ENCODE measurements around the gene FCRL4.
A peak's percentile ranks its signal among the peaks of the same experiment; 100 is the strongest.

FCRL4 gene

GRCh38 chr1:157597959-157598667, at the start of gene FCRL4:
Gene FCRL4, minus strand, starts transcription at chr1:157598085. Its CDS starts 141 bp downstream, at chr1:157597944.
- no peak for DNase-seq (ENCODE audit: low spot score)

- no peak for DNase-seq (ENCODE audit: low spot score)
These were observed 48.3 kb upstream of the FCRL4 start for GRCh38 chr1:157646144-157646543.

GRCh38 chr1:157641177-157641576, 43.3 kb upstream of the FCRL4 start:
- DNase-seq (ENCODE audit: low spot score), result no peak

GRCh38 chr1:157639800-157640199, 41.9 kb upstream of the FCRL4 start:
- DNase-seq (ENCODE audit: low spot score), result no peak

DNA sequence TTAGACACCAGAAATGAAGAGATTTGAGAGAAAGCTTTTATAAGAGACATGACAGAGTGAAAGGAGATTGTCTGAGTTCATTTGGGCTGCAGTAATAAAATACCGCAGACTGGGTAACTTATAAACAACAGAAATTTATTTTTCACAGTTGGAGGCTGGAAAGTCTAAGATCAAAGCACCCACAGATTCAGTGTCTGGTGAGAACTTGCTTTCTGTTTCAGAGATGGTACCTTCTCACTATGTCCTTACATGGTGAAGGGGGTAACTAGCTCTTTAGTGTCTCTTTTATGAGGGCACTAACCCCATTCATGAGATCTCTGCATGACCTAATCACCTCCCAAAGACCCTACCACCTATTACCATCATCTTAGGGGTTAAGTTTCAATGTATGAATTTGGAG, 30.9 kb upstream of the FCRL4 start:
- no peak for DNase-seq (ENCODE audit: low spot score)

DNA sequence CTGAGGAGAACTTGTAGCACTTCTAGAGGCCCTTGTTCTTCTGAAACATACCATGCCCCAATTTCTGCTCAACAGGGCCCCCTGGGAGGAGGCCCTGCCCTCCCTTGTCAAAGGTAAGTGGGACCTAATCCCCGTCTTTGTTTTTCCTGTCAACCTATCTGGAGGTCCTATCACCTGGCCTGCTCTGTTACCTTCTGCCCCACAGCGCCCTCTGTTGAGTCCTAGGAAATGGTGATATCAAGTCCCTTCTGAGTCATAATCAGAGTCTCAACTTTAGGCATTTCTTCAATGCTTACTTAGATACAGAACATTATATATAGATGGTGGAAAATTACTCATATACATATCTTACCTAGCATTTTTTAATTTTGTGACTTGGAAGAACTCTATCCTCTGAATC, 28.2 kb upstream of the FCRL4 start:
- DNase-seq (ENCODE audit: low spot score), result no peak

DNA sequence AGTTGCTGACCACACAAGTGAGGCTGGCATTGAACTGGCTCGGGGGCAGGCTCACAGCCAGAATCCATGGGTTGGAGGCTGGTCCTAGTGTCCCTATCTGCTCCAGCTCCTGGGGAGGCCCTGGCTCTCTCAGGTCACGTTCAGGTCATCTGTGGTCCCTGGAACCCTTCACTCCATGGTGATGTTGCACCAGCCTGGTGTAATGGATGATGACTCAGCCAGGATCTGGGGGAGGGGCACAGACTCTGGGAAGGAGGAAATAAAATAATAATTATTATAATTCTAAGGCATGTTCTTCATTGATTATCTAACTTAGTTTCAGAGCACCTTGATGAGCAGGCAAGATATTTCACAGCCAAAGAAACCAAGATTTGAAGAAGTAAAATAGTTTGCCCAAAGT, 26.6 kb upstream of the FCRL4 start:
- no peak for DNase-seq (ENCODE audit: low spot score)

GRCh38 chr1:157622471-157622870, 24.6 kb upstream of the FCRL4 start:
- DNase-seq (ENCODE audit: low spot score), result no peak

GRCh38 chr1:157618190-157618589, 20.3 kb upstream of the FCRL4 start:
- no peak for DNase-seq (ENCODE audit: low spot score)

DNA sequence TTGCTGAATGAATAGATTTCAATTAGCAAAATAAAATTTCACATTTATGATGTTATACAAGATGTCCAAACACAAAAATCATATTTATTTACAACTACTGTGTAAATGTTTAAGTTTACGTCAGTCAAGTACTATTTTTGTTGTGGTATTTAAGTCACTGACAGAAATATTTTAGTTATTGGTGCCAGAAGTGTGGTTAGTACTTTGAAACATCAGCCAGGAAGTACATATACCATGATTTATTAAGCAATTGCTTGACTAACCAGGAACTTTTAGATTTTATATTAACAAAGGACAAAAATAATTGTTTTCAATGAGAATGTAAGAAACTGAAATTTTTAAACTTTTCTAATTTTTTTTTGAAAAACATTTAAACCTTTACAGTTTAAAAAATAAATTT, 2.4 kb upstream of the FCRL4 start:
- DNase-seq (ENCODE audit: low spot score), result no peak

- DNase-seq (ENCODE audit: low spot score), result no peak
These were observed 1.5 kb downstream of the FCRL4 start for GRCh38 chr1:157596384-157596783.

GRCh38 chr1:157595356-157595755, 2.5 kb downstream of the FCRL4 start:
- DNase-seq (ENCODE audit: low spot score), result no peak

DNA sequence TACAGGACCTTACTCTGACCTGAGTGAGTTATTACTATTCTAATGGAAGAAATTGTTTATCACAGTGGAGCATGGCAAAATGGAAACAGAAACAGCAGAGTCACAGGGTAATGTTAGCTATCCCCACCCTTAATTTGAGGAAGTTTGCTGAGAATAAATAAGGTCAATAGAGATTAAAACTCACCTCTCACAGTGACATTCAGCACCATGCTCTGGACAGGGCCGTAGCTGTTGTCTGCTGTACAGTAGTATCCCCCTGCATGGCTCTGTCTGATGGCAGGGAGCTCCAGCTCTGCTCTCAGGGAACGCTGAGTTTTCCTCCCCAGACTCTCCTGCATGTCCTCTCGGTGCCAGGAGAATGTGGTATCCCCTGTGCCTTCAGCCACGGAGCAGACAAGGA, 11.9 kb downstream of the FCRL4 start:
- DNase-seq (ENCODE audit: low spot score), result no peak

- DNase-seq (ENCODE audit: low spot score), result no peak
These were observed 13.4 kb downstream of the FCRL4 start for GRCh38 chr1:157584503-157584902.

GRCh38 chr1:157580828-157581210, 17.1 kb downstream of the FCRL4 start:
- no peak for DNase-seq (ENCODE audit: low spot score)

DNA sequence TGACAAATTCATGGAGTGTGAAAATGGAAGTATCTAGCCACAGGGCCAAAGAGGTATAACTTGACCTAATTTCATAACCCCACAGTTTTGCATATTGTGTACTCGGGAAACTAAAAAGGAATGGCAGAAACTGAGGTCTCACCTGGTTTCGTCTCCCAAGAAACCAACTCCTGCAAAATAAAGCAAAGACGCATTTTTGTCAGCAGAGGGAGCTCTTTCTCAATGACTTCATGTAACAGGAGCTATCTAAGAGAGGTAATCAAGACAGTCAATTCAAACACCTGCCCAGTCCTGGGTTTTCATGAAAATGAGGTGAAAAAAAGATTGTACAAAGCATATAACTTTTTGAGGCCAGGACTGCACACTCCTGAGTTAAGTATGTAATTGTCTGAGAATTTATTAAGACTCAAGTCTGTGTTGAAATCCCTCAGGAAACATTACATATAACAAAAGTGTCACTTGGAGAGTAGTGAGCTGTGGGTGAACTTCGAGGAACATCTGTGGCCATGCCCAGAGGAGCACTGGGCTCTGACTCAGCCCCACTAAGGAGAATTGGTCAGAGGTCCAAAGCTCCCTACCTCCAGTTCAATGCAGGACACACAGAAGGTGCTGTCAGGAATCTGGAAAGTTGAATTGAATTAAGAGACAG, 17.6 kb downstream of the FCRL4 start:
- DNase-seq (ENCODE audit: low spot score), result peak; percentile 66

- no peak for DNase-seq (ENCODE audit: low spot score)
These were observed 20.5 kb downstream of the FCRL4 start for GRCh38 chr1:157577420-157577819.

DNA sequence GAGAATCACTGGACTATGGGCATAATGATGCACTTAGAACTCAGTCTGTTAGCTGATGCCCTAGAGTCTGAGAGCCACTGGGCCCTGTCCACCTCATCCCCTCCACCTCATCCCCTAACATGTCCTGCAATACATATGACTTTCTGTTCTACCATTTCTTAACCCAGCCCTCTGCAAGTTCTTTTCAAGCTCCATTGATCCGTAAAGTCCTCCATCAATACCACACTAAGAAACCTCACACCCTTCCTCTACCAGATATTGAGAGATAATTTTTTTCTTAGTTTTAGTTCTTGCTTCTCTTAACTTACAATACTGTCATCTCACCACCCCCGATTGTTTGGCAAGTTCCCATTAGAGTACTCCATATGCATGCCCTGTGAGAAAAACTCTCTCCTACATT, 22.1 kb downstream of the FCRL4 start:
- DNase-seq (ENCODE audit: low spot score), result no peak

- no peak for DNase-seq (ENCODE audit: low spot score)
These were observed 23.0 kb downstream of the FCRL4 start for GRCh38 chr1:157574836-157575235.

DNA sequence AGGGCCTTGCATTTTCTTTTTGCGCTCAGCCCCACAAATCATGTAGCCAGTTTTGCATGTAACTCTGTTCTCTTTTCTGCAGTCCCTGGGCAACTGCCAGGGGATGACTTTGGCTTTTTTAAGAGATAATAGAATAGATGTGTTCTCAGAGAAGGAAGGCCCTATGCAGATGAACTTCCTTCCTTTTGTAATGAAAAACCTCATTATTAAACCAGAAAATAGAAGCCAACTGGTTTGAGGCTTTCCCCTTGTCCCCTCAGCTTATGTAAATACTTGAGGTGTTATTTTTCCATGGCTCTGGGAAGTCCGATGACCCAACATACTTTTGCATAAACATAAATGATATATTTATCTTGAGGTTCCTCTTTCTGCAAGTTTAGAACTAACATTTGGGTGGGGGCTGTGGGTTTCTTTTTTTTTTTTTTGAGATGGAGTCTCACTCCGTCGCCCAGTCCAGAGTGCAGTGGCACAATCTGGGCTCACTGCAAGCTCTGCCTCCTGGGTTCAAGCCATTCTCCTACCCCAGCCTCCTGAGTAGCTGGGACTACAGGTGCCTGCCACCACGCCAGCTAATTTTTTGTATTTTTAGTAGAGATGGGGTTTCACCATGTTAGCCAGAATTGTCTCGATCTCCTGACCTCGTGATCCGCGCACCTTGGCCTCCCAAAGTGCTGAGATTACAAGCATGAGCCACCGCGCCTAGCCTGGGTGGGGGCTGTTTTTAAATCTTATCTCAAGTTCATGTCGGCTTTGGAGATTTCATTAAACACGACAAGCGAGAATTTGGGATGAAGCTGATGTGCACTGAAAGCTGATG, 31.2 kb downstream of the FCRL4 start:
- DNase-seq (ENCODE audit: low spot score), result no peak

- DNase-seq (ENCODE audit: low spot score), result no peak
These were observed 35.4 kb downstream of the FCRL4 start for GRCh38 chr1:157562515-157562914.

- no peak for DNase-seq (ENCODE audit: low spot score)
These were observed 39.8 kb downstream of the FCRL4 start for GRCh38 chr1:157558119-157558518.
